Measurements from ENCODE around the gene STPG3.

GRCh38 chr9:137237759-137238726, 13.0 kb upstream of the STPG3 start:
- TF ChIP-seq THRAP3 (IDR thresholded peaks at IDR 0.05; ENCODE audit: borderline replicate concordance), result no peak
- no peak for TF ChIP-seq NFIC (IDR thresholded peaks at IDR 0.05)
